ENCODE measurements around the gene OSBPL10.

OSBPL10 gene

GRCh38 chr3:32009101-32009500, 28.0 kb upstream of the OSBPL10 start:
- Histone ChIP-seq H3K36me3 (ENCODE audit: insufficient read depth, low read length) (no peaks in the 10 kb centered on the region), H2AFZ (ENCODE audit: low read length) (no peak overlapping the region), H3K4me1 (ENCODE audit: insufficient read depth, low read length, poor library complexity, severe bottlenecking) (no peaks in the 10 kb centered on the region)

GRCh38 chr3:32004113-32004765, 23.2 kb upstream of the OSBPL10 start:
- Histone ChIP-seq H3K4me2 (ENCODE audit: low read depth, low read length, poor library complexity, severe bottlenecking) (no peak overlapping the region), H3K4me3 (ENCODE audit: low read length, poor library complexity, severe bottlenecking) (no peak overlapping the region), H2AFZ (ENCODE audit: low read length) (no peak overlapping the region), H3K9me3 (ENCODE audit: insufficient read depth, low read depth, low read length) (no peaks in the 10 kb centered on the region), H3K9me2 (replicated peaks; ENCODE audit: low read depth, low read length) (no peaks in the 10 kb centered on the region), H3K4me1 (ENCODE audit: insufficient read depth, low read length, poor library complexity, severe bottlenecking) (no peaks in the 10 kb centered on the region), H3K9ac (ENCODE audit: low read depth, low read length, poor library complexity, severe bottlenecking) (no peak overlapping the region), H3K27me3 (ENCODE audit: insufficient read depth, low read length, poor library complexity, severe bottlenecking) (no peaks in the 10 kb centered on the region), H3K36me3 (ENCODE audit: insufficient read depth, low read length) (no peaks in the 10 kb centered on the region), H4K20me1 (ENCODE audit: insufficient read depth, low read length, poor library complexity, severe bottlenecking) (no peaks in the 10 kb centered on the region), H3K79me2 (ENCODE audit: insufficient read depth, low read length) (no peaks in the 10 kb centered on the region), H3F3A (ENCODE audit: low read depth) (no peaks in the 10 kb centered on the region)
- TF ChIP-seq EZH2phosphoT487 (IDR thresholded peaks at IDR 0.05; ENCODE audit: borderline replicate concordance), result no peak
- no peak for TF ChIP-seq CTCF (conservative IDR thresholded peaks at IDR 0.05; ENCODE audit: low read length)

More at GRCh38 chr3:32009101-32009500, 28.0 kb upstream of the OSBPL10 start:
- Histone ChIP-seq H3K4me3 (ENCODE audit: low read length, poor library complexity, severe bottlenecking) (no peak overlapping the region), H4K20me1 (ENCODE audit: insufficient read depth, low read length, poor library complexity, severe bottlenecking) (no peaks in the 10 kb centered on the region), H3K9me2 (replicated peaks; ENCODE audit: low read depth, low read length) (no peaks in the 10 kb centered on the region), H3K9me3 (ENCODE audit: insufficient read depth, low read depth, low read length) (no peaks in the 10 kb centered on the region), H3F3A (ENCODE audit: low read depth) (no peaks in the 10 kb centered on the region), H3K4me2 (ENCODE audit: low read depth, low read length, poor library complexity, severe bottlenecking) (no peak overlapping the region), H3K27me3 (ENCODE audit: insufficient read depth, low read length, poor library complexity, severe bottlenecking) (no peaks in the 10 kb centered on the region), H3K79me2 (ENCODE audit: insufficient read depth, low read length) (no peaks in the 10 kb centered on the region), H3K9ac (ENCODE audit: low read depth, low read length, poor library complexity, severe bottlenecking) (no peak overlapping the region)
- TF ChIP-seq CTCF (conservative IDR thresholded peaks at IDR 0.05; ENCODE audit: low read length) (no peak), EZH2phosphoT487 (IDR thresholded peaks at IDR 0.05; ENCODE audit: borderline replicate concordance) (no peak)

GRCh38 chr3:32003380-32003779, 22.3 kb upstream of the OSBPL10 start:
- H3K4me1 ChIP-seq (ENCODE audit: insufficient read depth, low read length, poor library complexity, severe bottlenecking), result no peaks in the 10 kb centered on the region
- no peak overlapping the region for H3K9ac ChIP-seq (ENCODE audit: low read depth, low read length, poor library complexity, severe bottlenecking)
- no peak overlapping the region for H3K4me3 ChIP-seq (ENCODE audit: low read length, poor library complexity, severe bottlenecking)
- no peaks in the 10 kb centered on the region for H3K9me3 ChIP-seq (ENCODE audit: insufficient read depth, low read depth, low read length)
- no peak overlapping the region for H2AFZ ChIP-seq (ENCODE audit: low read length)
- no peaks in the 10 kb centered on the region for H3K36me3 ChIP-seq (ENCODE audit: insufficient read depth, low read length)
- H3K27me3 ChIP-seq (ENCODE audit: insufficient read depth, low read length, poor library complexity, severe bottlenecking), result no peaks in the 10 kb centered on the region
- no peaks in the 10 kb centered on the region for H3F3A ChIP-seq (ENCODE audit: low read depth)
- no peaks in the 10 kb centered on the region for H3K79me2 ChIP-seq (ENCODE audit: insufficient read depth, low read length)
- H3K9me2 ChIP-seq (replicated peaks; ENCODE audit: low read depth, low read length), result no peaks in the 10 kb centered on the region
- H3K4me2 ChIP-seq (ENCODE audit: low read depth, low read length, poor library complexity, severe bottlenecking), result no peak overlapping the region
- TF ChIP-seq EZH2phosphoT487 (IDR thresholded peaks at IDR 0.05; ENCODE audit: borderline replicate concordance) (no peak), CTCF (conservative IDR thresholded peaks at IDR 0.05; ENCODE audit: low read length) (no peak)
- no peaks in the 10 kb centered on the region for H4K20me1 ChIP-seq (ENCODE audit: insufficient read depth, low read length, poor library complexity, severe bottlenecking)

All from Loucy (cell line).